Memory B cell (primary cell): ENCODE data around the gene TMEM88.

Experiments used
- ATAC-seq: fragments of 150-1000 bp; cut with Tn5 transposase; 2 replicates; pipeline ENCODE4 v1.10.0; 2021; ENCODE audit warnings: low read depth, mild to moderate bottlenecking, moderate library complexity
- DNase-seq, 2 donors: peaks; one replicate each; pipeline ENCODE4 v3.0.0; 2022; ENCODE audit warnings: low spot score in 2 of 2
- H3K27ac Mint-ChIP-seq: one replicate; pipeline ENCODE4 v1.8.0; 2022; ENCODE audit warnings: mild to moderate bottlenecking, moderate library complexity, mixed read lengths
- H3K27me3 Mint-ChIP-seq: one replicate; pipeline ENCODE4 v1.8.0; 2022; ENCODE audit warnings: mixed read lengths
- H3K36me3 Mint-ChIP-seq: one replicate; pipeline ENCODE4 v1.8.0; 2022; ENCODE audit warnings: mild to moderate bottlenecking, mixed read lengths
- H3K4me1 Mint-ChIP-seq: one replicate; pipeline ENCODE4 v1.8.0; 2022; ENCODE audit warnings: mixed read lengths
- H3K4me3 Mint-ChIP-seq: one replicate; pipeline ENCODE4 v1.8.0; 2022; ENCODE audit warnings: mild to moderate bottlenecking, moderate library complexity, mixed read lengths
- H3K9me3 Mint-ChIP-seq: one replicate; pipeline ENCODE4 v1.8.0; 2022; ENCODE audit warnings: mixed read lengths

The TMEM88 gene

GRCh38 chr17:7836596-7837407 lies 18.1 kb upstream of the TMEM88 start:
- ATAC-seq: no peak
- DNase-seq: no peak
- H3K9me3 Mint-ChIP-seq: no peaks in the 10 kb centered on the region
- H3K27ac Mint-ChIP-seq: peak overlapping the region; percentile 98
- peaks cover 52% of the 10 kb centered on the region for H3K4me1 Mint-ChIP-seq
- peak overlapping the region; percentile 92 for H3K4me3 Mint-ChIP-seq
- peaks cover 5% of the 10 kb centered on the region for H3K36me3 Mint-ChIP-seq
- H3K27me3 Mint-ChIP-seq: peaks cover 8% of the 10 kb centered on the region

- no peak for DNase-seq
- H3K4me1 Mint-ChIP-seq: peaks cover 57% of the 10 kb centered on the region
- ATAC-seq: no peak
These were observed 17.3 kb upstream of the TMEM88 start for GRCh38 chr17:7837408-7838088.

GRCh38 chr17:7838090-7839075 lies 16.5 kb upstream of the TMEM88 start:
- Mint-ChIP-seq H3K27me3 (peaks cover under 1% of the 10 kb centered on the region), H3K4me3 (peak overlapping the region; percentile 40), H3K9me3 (no peaks in the 10 kb centered on the region), H3K4me1 (peaks cover 59% of the 10 kb centered on the region), H3K27ac (peak overlapping the region; percentile 99), H3K36me3 (peaks cover 5% of the 10 kb centered on the region)
- peak in 1 of 2 donors; percentile 46 for DNase-seq
- ATAC-seq: no peak

More at GRCh38 chr17:7837408-7838088, 17.3 kb upstream of the TMEM88 start:
- H3K9me3 Mint-ChIP-seq: no peaks in the 10 kb centered on the region
- H3K4me3 Mint-ChIP-seq: peak overlapping the region; percentile 92
- peak overlapping the region; percentile 98 for H3K27ac Mint-ChIP-seq
- H3K36me3 Mint-ChIP-seq: peaks cover 5% of the 10 kb centered on the region
- H3K27me3 Mint-ChIP-seq: peaks cover 4% of the 10 kb centered on the region

- Mint-ChIP-seq H3K4me1 (peaks cover 57% of the 10 kb centered on the region), H3K36me3 (peaks cover 5% of the 10 kb centered on the region), H3K27ac (peak overlapping the region; percentile 99), H3K4me3 (no peak overlapping the region), H3K9me3 (no peaks in the 10 kb centered on the region), H3K27me3 (no peaks in the 10 kb centered on the region)
- ATAC-seq: no peak
- DNase-seq: no peak
These were observed 15.5 kb upstream of the TMEM88 start for GRCh38 chr17:7839190-7839875.

GRCh38 chr17:7839876-7840261 lies 15.0 kb upstream of the TMEM88 start:
- no peaks in the 10 kb centered on the region for H3K9me3 Mint-ChIP-seq
- H3K27me3 Mint-ChIP-seq: no peaks in the 10 kb centered on the region
- peaks cover 5% of the 10 kb centered on the region for H3K36me3 Mint-ChIP-seq
- DNase-seq: no peak
- ATAC-seq: no peak
- H3K4me3 Mint-ChIP-seq: no peak overlapping the region
- H3K27ac Mint-ChIP-seq: peak overlapping the region; percentile 99
- peaks cover 56% of the 10 kb centered on the region for H3K4me1 Mint-ChIP-seq

- peak overlapping the region; percentile 99 for H3K27ac Mint-ChIP-seq
- ATAC-seq (no peak), DNase-seq (no peak)
- H3K36me3 Mint-ChIP-seq: peaks cover 5% of the 10 kb centered on the region
- peaks cover 56% of the 10 kb centered on the region for H3K4me1 Mint-ChIP-seq
- H3K4me3 Mint-ChIP-seq: peak overlapping the region; percentile 97
- no peaks in the 10 kb centered on the region for H3K9me3 Mint-ChIP-seq
- no peaks in the 10 kb centered on the region for H3K27me3 Mint-ChIP-seq
These were observed 14.4 kb upstream of the TMEM88 start for GRCh38 chr17:7840441-7840840.

- Mint-ChIP-seq H3K27me3 (no peaks in the 10 kb centered on the region), H3K4me1 (peaks cover 59% of the 10 kb centered on the region), H3K36me3 (peaks cover 5% of the 10 kb centered on the region), H3K4me3 (peak overlapping the region; percentile 97), H3K27ac (peak overlapping the region; percentile 99), H3K9me3 (no peaks in the 10 kb centered on the region)
- ATAC-seq (no peak), DNase-seq (no peak)
These were observed 14.0 kb upstream of the TMEM88 start for GRCh38 chr17:7840875-7841274.

- DNase-seq: peak; percentile 82 to 87
- H3K36me3 Mint-ChIP-seq: peaks cover 5% of the 10 kb centered on the region
These were observed 13.4 kb upstream of the TMEM88 start for GRCh38 chr17:7841396-7841914.

GRCh38 chr17:7841915-7842379 lies 12.9 kb upstream of the TMEM88 start:
- Mint-ChIP-seq H3K4me3 (peak overlapping the region; percentile 97), H3K27ac (peak overlapping the region; percentile 99), H3K36me3 (peaks cover 8% of the 10 kb centered on the region), H3K27me3 (no peaks in the 10 kb centered on the region), H3K9me3 (no peaks in the 10 kb centered on the region), H3K4me1 (peaks cover 53% of the 10 kb centered on the region)
- peak; percentile 28 for ATAC-seq
- peak; percentile 84 to 94 for DNase-seq

More at GRCh38 chr17:7841396-7841914, 13.4 kb upstream of the TMEM88 start:
- Mint-ChIP-seq H3K27ac (peak overlapping the region; percentile 99), H3K27me3 (no peaks in the 10 kb centered on the region), H3K4me3 (peak overlapping the region; percentile 97), H3K9me3 (no peaks in the 10 kb centered on the region), H3K4me1 (peaks cover 56% of the 10 kb centered on the region)
- ATAC-seq: peak; percentile 27

- H3K27me3 Mint-ChIP-seq: no peaks in the 10 kb centered on the region
- H3K9me3 Mint-ChIP-seq: no peaks in the 10 kb centered on the region
- H3K4me3 Mint-ChIP-seq: peak overlapping the region; percentile 97
- ATAC-seq (peak; percentile 50), DNase-seq (peak in 1 of 2 donors; percentile 97)
- H3K36me3 Mint-ChIP-seq: peaks cover 10% of the 10 kb centered on the region
- H3K4me1 Mint-ChIP-seq: peaks cover 47% of the 10 kb centered on the region
- H3K27ac Mint-ChIP-seq: peak overlapping the region; percentile 99
These were observed 12.2 kb upstream of the TMEM88 start for GRCh38 chr17:7842380-7843256.

- Mint-ChIP-seq H3K4me3 (peak overlapping the region; percentile 97), H3K36me3 (peaks cover 11% of the 10 kb centered on the region), H3K27ac (peak overlapping the region; percentile 99), H3K9me3 (no peaks in the 10 kb centered on the region), H3K4me1 (peaks cover 46% of the 10 kb centered on the region), H3K27me3 (no peaks in the 10 kb centered on the region)
- DNase-seq (peak in 1 of 2 donors; percentile 79), ATAC-seq (no peak)
These were observed 11.7 kb upstream of the TMEM88 start for GRCh38 chr17:7843257-7843535.

- peak overlapping the region; percentile 99 for H3K27ac Mint-ChIP-seq
- H3K36me3 Mint-ChIP-seq: peaks cover 13% of the 10 kb centered on the region
- ATAC-seq (peak; percentile 26), DNase-seq (peak; percentile 93 to 94)
- H3K4me1 Mint-ChIP-seq: peaks cover 42% of the 10 kb centered on the region
- peak overlapping the region; percentile 97 for H3K4me3 Mint-ChIP-seq
- no peaks in the 10 kb centered on the region for H3K27me3 Mint-ChIP-seq
- no peaks in the 10 kb centered on the region for H3K9me3 Mint-ChIP-seq
These were observed 11.2 kb upstream of the TMEM88 start for GRCh38 chr17:7843536-7844291.
